Ishikawa (cell line): ENCODE data around the gene SDK1.

Experiments
- CEBPB ChIP-seq: IDR thresholded peaks from 2 replicates; pipeline ENCODE4 v1.6.1; 2012
- CREB1 ChIP-seq: IDR thresholded peaks from 2 replicates; pipeline ENCODE4 v1.6.1; 2012; ENCODE audit warnings: low read depth
- EGR1 ChIP-seq: IDR thresholded peaks from 2 replicates; pipeline ENCODE4 v1.6.1; 2012
- EP300 ChIP-seq: IDR thresholded peaks from 2 replicates; pipeline ENCODE4 v1.6.1; 2012; ENCODE audit warnings: borderline replicate concordance
- FOXM1 ChIP-seq: IDR thresholded peaks from 2 replicates; pipeline ENCODE4 v1.6.1; 2012; ENCODE audit warnings: low read depth, borderline replicate concordance
- NFIC ChIP-seq: IDR thresholded peaks from 2 replicates; pipeline ENCODE4 v1.6.1; 2012
- RAD21 ChIP-seq: IDR thresholded peaks from 2 replicates; pipeline ENCODE4 v1.6.1; 2012; ENCODE audit warnings: low read depth
- TAF1 ChIP-seq: IDR thresholded peaks from 2 replicates; pipeline ENCODE4 v1.6.1; 2012; ENCODE audit warnings: low read depth, mild to moderate bottlenecking
- TCF12 ChIP-seq: IDR thresholded peaks from 2 replicates; pipeline ENCODE4 v1.6.1; 2012; ENCODE audit warnings: low read depth
- TEAD4 ChIP-seq: IDR thresholded peaks from 2 replicates; pipeline ENCODE4 v1.6.1; 2012
- YY1 ChIP-seq: IDR thresholded peaks from 2 replicates; pipeline ENCODE4 v1.6.1; 2012; ENCODE audit warnings: low read depth
- ZBTB7A ChIP-seq: IDR thresholded peaks from 2 replicates; pipeline ENCODE4 v1.6.1; 2012; ENCODE audit warnings: low read depth
- TF ChIP-seq, protein P1 (sequence below): IDR thresholded peaks from 2 replicates; pipeline ENCODE4 v1.6.1; 2012; ENCODE audit warnings: low read depth, mild to moderate bottlenecking
- TF ChIP-seq, protein P2 (sequence below): IDR thresholded peaks from 2 replicates; pipeline ENCODE4 v1.6.1; 2012
- TF ChIP-seq, protein P3 (sequence below): IDR thresholded peaks from 2 replicates; pipeline ENCODE4 v1.6.1; 2012

Gene SDK1

DNA sequence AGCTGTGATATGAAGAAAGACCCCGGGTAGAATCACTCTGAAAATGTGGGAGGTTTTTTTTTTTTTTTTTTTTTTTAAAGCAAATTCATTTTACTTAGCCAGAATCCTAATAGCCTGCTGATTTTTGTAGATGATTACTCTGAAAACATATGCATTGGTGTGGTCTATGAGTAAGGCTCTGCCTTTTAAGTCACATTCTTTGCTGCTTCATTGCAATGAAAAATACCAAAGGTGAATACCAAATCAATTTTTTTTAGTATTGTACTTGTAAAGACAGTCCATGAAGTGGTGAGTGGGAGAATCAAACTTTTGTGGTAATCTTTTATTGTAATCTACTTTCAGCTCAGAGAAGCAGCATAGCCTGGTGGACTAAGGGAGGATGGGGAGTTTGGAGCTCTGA lies 130.3 kb downstream of the SDK1 start:
- TF ChIP-seq CEBPB (no peak), RAD21 (no peak), CREB1 (no peak), YY1 (no peak), FOXM1 (no peak), TEAD4 (no peak), TAF1 (no peak), TCF12 (no peak), NFIC (no peak), EP300 (no peak), EGR1 (no peak), ZBTB7A (no peak)
- TF ChIP-seq, protein P1, sequence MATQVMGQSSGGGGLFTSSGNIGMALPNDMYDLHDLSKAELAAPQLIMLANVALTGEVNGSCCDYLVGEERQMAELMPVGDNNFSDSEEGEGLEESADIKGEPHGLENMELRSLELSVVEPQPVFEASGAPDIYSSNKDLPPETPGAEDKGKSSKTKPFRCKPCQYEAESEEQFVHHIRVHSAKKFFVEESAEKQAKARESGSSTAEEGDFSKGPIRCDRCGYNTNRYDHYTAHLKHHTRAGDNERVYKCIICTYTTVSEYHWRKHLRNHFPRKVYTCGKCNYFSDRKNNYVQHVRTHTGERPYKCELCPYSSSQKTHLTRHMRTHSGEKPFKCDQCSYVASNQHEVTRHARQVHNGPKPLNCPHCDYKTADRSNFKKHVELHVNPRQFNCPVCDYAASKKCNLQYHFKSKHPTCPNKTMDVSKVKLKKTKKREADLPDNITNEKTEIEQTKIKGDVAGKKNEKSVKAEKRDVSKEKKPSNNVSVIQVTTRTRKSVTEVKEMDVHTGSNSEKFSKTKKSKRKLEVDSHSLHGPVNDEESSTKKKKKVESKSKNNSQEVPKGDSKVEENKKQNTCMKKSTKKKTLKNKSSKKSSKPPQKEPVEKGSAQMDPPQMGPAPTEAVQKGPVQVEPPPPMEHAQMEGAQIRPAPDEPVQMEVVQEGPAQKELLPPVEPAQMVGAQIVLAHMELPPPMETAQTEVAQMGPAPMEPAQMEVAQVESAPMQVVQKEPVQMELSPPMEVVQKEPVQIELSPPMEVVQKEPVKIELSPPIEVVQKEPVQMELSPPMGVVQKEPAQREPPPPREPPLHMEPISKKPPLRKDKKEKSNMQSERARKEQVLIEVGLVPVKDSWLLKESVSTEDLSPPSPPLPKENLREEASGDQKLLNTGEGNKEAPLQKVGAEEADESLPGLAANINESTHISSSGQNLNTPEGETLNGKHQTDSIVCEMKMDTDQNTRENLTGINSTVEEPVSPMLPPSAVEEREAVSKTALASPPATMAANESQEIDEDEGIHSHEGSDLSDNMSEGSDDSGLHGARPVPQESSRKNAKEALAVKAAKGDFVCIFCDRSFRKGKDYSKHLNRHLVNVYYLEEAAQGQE = no peak
- TF ChIP-seq, protein P2, sequence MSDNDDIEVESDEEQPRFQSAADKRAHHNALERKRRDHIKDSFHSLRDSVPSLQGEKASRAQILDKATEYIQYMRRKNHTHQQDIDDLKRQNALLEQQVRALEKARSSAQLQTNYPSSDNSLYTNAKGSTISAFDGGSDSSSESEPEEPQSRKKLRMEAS = no peak
- TF ChIP-seq, protein P3, sequence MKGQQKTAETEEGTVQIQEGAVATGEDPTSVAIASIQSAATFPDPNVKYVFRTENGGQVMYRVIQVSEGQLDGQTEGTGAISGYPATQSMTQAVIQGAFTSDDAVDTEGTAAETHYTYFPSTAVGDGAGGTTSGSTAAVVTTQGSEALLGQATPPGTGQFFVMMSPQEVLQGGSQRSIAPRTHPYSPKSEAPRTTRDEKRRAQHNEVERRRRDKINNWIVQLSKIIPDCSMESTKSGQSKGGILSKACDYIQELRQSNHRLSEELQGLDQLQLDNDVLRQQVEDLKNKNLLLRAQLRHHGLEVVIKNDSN = no peak

DNA sequence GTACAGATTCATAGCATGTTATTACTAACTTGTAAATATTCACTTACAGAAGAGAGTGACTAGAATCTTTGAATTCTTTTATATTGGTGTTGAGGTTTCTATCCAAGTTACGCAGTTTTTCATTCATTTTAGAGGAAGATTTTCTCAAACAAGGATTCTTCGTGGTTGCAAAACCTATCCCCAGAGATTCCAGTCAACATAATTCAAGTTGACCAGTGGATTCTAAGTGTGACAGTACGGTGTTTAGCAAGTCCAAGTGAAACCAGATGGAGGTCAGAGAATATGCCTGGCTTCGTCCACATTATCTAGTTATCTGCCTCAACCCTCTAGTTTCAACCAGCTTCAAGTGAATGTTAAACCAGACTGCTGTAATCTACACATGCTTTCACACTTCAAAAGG lies 131.9 kb downstream of the SDK1 start:
- no peak for TF ChIP-seq EGR1
- no peak for TF ChIP-seq TAF1
- TF ChIP-seq, protein P2 = no peak
- TF ChIP-seq TEAD4 = no peak
- no peak for TF ChIP-seq TCF12
- TF ChIP-seq EP300 = no peak
- no peak for TF ChIP-seq ZBTB7A
- TF ChIP-seq, protein P1 = no peak
- no peak for TF ChIP-seq RAD21
- TF ChIP-seq CREB1 = no peak
- no peak for TF ChIP-seq YY1
- TF ChIP-seq CEBPB = no peak
- TF ChIP-seq, protein P3 = no peak
- TF ChIP-seq FOXM1 = no peak
- no peak for TF ChIP-seq NFIC

DNA sequence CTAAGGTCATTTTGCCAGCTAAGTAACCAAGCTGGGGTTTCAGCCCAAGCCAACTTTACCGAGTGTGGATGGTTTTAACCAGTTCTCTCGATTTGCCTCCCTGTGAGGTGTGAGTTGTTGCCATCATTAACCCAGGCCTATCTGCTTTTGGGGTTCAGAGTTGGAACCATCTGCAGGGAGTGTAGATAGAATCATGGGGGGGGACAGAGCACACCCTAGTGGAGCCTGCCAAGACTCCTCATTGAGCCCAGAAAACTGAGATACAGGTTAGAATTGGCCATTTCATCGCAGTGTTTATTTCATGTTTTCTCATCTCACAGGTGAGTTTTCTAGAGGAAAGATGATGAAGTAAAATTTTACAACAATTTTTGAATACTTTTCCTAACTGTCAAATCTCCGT lies 133.6 kb downstream of the SDK1 start:
- TF ChIP-seq EP300 = no peak
- TF ChIP-seq, protein P2 = no peak

DNA sequence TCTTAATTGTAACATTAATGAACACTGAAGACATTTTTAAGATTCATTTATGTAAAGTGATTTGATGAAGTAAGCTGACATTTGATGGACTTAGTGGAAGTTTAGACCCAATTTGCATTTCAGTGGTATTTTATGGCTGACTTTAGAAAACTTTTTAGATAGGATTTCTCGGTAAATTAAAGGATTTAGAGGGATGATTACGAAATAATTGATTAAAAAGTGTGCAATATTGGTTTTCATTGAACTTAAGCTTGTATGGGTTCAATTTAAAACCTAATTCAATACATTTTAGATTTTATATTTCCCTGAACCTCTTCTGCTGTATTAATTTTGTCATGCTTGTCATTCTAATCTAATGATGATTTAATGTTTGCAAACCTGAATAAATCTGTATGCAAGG lies 135.1 kb downstream of the SDK1 start:
- TF ChIP-seq, protein P3 = no peak
- TF ChIP-seq, protein P2 = no peak
- TF ChIP-seq TEAD4 = no peak
- no peak for TF ChIP-seq TCF12
- no peak for TF ChIP-seq FOXM1
- no peak for TF ChIP-seq RAD21
- no peak for TF ChIP-seq CREB1
- TF ChIP-seq CEBPB = no peak
- TF ChIP-seq NFIC = no peak
- TF ChIP-seq, protein P1 = no peak
- TF ChIP-seq EP300 = no peak
- TF ChIP-seq ZBTB7A = no peak
- TF ChIP-seq YY1 = no peak
- no peak for TF ChIP-seq TAF1
- TF ChIP-seq EGR1 = no peak
